ENCODE results near the gene HLA-DMB. TPM values are rescaled to one million over a fixed set of nuclear protein-coding genes. Genes with fewer than 3 reads are reported as not detected.

The HLA-DMB gene
- total and polyA plus RNA-seq, 10 of the 15 experiments (the other 5 are each of a cell fraction or from before 2014, with no cell fraction given): 114 to 173 (median 150) TPM

DNA sequence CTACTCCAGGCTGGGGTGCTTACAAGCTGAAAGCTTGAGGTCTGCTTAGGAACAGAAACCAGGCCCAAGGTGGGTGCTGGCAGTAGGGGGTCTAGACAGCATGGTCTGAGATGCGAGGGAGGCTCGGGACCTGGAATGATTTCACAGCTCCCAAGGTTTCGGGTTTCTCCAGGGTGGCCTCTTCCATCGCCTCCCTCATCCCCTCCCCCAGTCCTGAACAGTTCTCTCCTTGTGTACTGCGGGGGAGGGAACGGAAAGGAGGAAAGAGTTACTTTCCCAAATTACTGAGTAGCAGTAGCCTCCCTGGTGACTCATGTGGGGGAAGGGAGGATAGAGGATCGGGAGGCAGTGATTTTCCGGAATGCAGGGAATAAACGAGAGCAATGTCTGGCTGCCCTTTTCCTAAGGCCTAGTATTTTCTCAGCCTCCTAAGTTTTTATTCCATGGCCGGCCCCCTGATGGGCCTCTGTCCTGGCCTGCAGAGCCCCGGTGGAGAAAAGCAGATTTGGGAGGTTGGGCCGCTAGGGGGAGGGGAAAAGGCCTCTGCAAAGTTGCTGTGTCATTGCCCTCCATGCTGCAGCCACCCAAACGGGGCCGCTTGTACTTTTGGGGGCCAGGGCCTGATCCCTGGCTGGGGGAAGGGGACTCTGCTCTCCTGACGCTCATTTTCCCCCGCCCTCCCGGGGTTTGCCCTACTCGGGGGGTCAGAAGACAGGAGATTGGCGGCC is 29.0 kb upstream of the HLA-DMB start (continued):
- TF ChIP-seq HDAC6 (IDR thresholded peaks at IDR 0.05; ENCODE audit: unreplicated experiment): peak; percentile 11
- no peak for TF ChIP-seq CREB1 (IDR thresholded peaks at IDR 0.05; ENCODE audit: low read depth)
- no peak for TF ChIP-seq CEBPB (IDR thresholded peaks at IDR 0.05; ENCODE audit: borderline replicate concordance in 1 of 2, low read depth in 2 of 2, low read length in 2 of 2)
- TF ChIP-seq, protein P1, sequence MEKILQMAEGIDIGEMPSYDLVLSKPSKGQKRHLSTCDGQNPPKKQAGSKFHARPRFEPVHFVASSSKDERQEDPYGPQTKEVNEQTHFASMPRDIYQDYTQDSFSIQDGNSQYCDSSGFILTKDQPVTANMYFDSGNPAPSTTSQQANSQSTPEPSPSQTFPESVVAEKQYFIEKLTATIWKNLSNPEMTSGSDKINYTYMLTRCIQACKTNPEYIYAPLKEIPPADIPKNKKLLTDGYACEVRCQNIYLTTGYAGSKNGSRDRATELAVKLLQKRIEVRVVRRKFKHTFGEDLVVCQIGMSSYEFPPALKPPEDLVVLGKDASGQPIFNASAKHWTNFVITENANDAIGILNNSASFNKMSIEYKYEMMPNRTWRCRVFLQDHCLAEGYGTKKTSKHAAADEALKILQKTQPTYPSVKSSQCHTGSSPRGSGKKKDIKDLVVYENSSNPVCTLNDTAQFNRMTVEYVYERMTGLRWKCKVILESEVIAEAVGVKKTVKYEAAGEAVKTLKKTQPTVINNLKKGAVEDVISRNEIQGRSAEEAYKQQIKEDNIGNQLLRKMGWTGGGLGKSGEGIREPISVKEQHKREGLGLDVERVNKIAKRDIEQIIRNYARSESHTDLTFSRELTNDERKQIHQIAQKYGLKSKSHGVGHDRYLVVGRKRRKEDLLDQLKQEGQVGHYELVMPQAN (conservative IDR thresholded peaks at IDR 0.05): no peak; the same call in 1 of the 2 replicates
- no peak for TF ChIP-seq CBX3 (IDR thresholded peaks at IDR 0.05; ENCODE audit: borderline replicate concordance, low read depth)
- TF ChIP-seq RUNX3 (IDR thresholded peaks at IDR 0.05; ENCODE audit: low read length): no peak
- no peak for TF ChIP-seq ZNF622 (IDR thresholded peaks at IDR 0.05)
- TF ChIP-seq, protein P2, sequence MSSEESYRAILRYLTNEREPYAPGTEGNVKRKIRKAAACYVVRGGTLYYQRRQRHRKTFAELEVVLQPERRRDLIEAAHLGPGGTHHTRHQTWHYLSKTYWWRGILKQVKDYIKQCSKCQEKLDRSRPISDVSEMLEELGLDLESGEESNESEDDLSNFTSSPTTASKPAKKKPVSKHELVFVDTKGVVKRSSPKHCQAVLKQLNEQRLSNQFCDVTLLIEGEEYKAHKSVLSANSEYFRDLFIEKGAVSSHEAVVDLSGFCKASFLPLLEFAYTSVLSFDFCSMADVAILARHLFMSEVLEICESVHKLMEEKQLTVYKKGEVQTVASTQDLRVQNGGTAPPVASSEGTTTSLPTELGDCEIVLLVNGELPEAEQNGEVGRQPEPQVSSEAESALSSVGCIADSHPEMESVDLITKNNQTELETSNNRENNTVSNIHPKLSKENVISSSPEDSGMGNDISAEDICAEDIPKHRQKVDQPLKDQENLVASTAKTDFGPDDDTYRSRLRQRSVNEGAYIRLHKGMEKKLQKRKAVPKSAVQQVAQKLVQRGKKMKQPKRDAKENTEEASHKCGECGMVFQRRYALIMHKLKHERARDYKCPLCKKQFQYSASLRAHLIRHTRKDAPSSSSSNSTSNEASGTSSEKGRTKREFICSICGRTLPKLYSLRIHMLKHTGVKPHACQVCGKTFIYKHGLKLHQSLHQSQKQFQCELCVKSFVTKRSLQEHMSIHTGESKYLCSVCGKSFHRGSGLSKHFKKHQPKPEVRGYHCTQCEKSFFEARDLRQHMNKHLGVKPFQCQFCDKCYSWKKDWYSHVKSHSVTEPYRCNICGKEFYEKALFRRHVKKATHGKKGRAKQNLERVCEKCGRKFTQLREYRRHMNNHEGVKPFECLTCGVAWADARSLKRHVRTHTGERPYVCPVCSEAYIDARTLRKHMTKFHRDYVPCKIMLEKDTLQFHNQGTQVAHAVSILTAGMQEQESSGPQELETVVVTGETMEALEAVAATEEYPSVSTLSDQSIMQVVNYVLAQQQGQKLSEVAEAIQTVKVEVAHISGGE (CRISPR knock-in tag; IDR thresholded peaks at IDR 0.05): no peak
- TF ChIP-seq EZH2 (IDR thresholded peaks at IDR 0.05; ENCODE audit: borderline replicate concordance, control insufficient read depth, low read depth, low read length): no peak
- no peak for TF ChIP-seq FOXM1 (IDR thresholded peaks at IDR 0.05; ENCODE audit: low read depth, low read length)
- TF ChIP-seq, protein P3, sequence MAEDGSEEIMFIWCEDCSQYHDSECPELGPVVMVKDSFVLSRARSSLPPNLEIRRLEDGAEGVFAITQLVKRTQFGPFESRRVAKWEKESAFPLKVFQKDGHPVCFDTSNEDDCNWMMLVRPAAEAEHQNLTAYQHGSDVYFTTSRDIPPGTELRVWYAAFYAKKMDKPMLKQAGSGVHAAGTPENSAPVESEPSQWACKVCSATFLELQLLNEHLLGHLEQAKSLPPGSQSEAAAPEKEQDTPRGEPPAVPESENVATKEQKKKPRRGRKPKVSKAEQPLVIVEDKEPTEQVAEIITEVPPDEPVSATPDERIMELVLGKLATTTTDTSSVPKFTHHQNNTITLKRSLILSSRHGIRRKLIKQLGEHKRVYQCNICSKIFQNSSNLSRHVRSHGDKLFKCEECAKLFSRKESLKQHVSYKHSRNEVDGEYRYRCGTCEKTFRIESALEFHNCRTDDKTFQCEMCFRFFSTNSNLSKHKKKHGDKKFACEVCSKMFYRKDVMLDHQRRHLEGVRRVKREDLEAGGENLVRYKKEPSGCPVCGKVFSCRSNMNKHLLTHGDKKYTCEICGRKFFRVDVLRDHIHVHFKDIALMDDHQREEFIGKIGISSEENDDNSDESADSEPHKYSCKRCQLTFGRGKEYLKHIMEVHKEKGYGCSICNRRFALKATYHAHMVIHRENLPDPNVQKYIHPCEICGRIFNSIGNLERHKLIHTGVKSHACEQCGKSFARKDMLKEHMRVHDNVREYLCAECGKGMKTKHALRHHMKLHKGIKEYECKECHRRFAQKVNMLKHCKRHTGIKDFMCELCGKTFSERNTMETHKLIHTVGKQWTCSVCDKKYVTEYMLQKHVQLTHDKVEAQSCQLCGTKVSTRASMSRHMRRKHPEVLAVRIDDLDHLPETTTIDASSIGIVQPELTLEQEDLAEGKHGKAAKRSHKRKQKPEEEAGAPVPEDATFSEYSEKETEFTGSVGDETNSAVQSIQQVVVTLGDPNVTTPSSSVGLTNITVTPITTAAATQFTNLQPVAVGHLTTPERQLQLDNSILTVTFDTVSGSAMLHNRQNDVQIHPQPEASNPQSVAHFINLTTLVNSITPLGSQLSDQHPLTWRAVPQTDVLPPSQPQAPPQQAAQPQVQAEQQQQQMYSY (CRISPR knock-in tag; IDR thresholded peaks at IDR 0.05): no peak
- TF ChIP-seq, protein P4, sequence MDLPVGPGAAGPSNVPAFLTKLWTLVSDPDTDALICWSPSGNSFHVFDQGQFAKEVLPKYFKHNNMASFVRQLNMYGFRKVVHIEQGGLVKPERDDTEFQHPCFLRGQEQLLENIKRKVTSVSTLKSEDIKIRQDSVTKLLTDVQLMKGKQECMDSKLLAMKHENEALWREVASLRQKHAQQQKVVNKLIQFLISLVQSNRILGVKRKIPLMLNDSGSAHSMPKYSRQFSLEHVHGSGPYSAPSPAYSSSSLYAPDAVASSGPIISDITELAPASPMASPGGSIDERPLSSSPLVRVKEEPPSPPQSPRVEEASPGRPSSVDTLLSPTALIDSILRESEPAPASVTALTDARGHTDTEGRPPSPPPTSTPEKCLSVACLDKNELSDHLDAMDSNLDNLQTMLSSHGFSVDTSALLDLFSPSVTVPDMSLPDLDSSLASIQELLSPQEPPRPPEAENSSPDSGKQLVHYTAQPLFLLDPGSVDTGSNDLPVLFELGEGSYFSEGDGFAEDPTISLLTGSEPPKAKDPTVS (IDR thresholded peaks at IDR 0.05; ENCODE audit: low read depth, low read length): no peak
- no peak for TF ChIP-seq KLF5 (IDR thresholded peaks at IDR 0.05; ENCODE audit: partially characterized antibody)
- TF ChIP-seq MYB (IDR thresholded peaks at IDR 0.05; ENCODE audit: borderline replicate concordance, low read depth, low read length): peak; percentile 32; the same call in 1 of the 2 replicates
- 0 out of 2 replicates have a peak, but pooled peaks have one; percentile 1 for TF ChIP-seq SPI1 (IDR thresholded peaks at IDR 0.05; ENCODE audit: borderline replicate concordance, insufficient read depth, low read depth, low read length)
- no peak for TF ChIP-seq CBX5 (IDR thresholded peaks at IDR 0.05; ENCODE audit: low read depth)

Data from GM12878 (cell line).